Measurements from ENCODE around the gene PRKAG2. TPM values are rescaled to one million over a fixed set of nuclear protein-coding genes. Genes with fewer than 3 reads are reported as not detected.

The PRKAG2 gene
- total RNA-seq, 1 experiment from 2014 or later = 24.2 TPM

DNA sequence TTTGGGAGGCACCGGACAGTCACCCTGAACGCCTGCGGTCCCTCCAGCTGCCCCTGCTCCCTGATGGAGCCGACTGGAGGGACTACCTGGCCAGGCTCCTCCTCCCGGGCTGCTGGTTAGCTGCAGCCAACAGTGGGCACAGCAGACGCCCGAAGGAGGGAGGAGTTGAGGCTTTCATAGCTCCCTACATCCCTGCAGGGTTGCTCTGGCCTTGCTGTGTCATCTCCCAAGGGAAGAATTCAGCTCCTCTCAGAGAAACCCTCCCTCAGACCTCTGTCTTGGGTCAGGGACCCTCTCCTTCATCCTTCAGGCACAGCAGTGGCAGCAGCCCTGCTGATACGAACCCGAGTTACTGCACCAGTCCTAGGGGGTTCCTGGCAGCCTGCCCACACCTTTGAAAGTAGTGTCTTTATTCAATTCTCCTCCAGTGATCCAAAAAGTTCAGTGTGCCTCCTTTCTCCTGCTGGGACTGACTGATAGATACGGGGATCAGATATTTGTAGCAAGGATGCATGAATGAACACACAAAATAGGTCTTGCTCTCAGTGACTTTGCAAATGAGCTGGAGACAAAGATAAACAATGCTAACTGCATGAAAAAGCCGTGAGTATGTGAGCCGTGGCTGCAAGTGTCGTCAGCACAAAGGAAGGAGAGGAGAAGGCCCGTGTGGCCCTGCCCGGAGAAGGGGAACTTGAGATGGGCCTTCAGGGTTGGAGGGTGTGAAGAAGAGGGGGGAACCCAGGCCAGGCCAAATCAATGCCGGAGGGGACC is 136.6 kb downstream of the PRKAG2 start:
- in situ Hi-C loops (cut with HindIII; ENCODE audit: low pct_unique_long_range_greater_than_20kb, low sequenced_read_pairs) = loop anchor here (25.0 kb wide), 1 partner anchor 378 kb away; no protein-coding TSS in a partner anchor
- DNase-seq (ENCODE audit: low read depth) = peak; percentile 80

GRCh38 chr7:151738925-151739324 is 138.0 kb downstream of the PRKAG2 start:
- in situ Hi-C loops (cut with HindIII; ENCODE audit: low pct_unique_long_range_greater_than_20kb, low sequenced_read_pairs) = loop anchor here (25.0 kb wide), 1 partner anchor 377 kb away; no protein-coding TSS in a partner anchor
- no peak for DNase-seq (ENCODE audit: low read depth)

DNA sequence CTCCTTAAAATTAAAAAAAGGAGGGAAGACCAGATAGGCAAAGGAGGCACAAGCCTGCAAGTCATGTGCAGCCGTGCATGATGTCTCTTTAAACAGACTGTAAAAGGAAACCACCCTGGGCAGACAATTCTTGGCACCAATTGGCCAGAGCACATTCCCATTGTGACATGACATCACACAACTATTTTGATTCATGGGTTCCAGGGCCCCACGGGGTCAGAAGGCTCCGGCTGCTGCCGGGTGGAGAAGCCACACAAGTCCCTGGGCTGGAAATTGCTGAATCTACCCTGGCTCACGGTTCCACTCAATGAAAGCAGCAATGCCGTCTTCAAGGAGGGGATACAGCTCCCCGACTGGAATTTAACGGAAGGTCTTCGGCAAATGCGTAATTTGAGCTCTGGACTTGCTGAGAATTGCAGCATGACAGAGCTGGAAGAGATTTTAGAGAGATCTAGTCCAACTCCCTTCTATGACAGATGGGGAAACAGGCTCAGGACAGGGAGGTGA is 140.5 kb downstream of the PRKAG2 start:
- DNase-seq (ENCODE audit: low read depth) = peak; percentile 99
- in situ Hi-C loops (cut with HindIII; ENCODE audit: low pct_unique_long_range_greater_than_20kb, low sequenced_read_pairs) = loop anchor here (25.0 kb wide), 1 partner anchor 374 kb away; no protein-coding TSS in a partner anchor

DNA sequence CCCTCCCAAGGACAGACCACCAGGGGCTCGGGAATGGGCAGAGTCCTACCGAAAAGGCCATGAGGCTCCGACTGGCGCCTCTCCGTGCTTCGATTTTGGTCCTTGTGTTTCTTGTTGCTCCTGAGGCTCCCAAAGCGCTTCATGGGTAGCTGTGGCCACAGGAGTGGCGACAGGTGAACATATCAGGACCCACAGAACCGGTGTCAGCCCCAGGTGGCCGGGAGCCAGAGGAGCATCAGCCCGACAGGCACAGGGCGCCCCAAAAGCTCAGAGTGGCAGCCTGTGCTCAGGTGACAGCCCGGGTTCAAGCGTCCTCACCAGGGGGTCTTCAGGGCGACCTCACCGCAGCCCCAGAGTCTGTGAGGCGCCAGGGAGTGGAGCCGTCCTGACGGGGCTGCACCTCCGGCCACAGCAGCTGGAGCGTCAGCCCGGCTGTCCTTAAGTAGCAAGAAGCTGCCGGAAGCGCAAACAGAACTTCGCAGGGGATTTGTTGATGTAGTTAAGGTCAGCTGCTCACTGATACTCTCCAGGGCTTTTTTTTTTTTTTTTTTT is 141.0 kb downstream of the PRKAG2 start:
- in situ Hi-C loops (cut with HindIII; ENCODE audit: low pct_unique_long_range_greater_than_20kb, low sequenced_read_pairs) = loop anchor here (25.0 kb wide), 1 partner anchor 374 kb away; no protein-coding TSS in a partner anchor
- no peak for DNase-seq (ENCODE audit: low read depth)

- in situ Hi-C loops (cut with HindIII; ENCODE audit: low pct_unique_long_range_greater_than_20kb, low sequenced_read_pairs) = loop anchor here (25.0 kb wide), 1 partner anchor 373 kb away; no protein-coding TSS in a partner anchor
- DNase-seq (ENCODE audit: low read depth) = peak; percentile 35
Measured at GRCh38 chr7:151735186-151735850, 141.6 kb downstream of the PRKAG2 start.

DNA sequence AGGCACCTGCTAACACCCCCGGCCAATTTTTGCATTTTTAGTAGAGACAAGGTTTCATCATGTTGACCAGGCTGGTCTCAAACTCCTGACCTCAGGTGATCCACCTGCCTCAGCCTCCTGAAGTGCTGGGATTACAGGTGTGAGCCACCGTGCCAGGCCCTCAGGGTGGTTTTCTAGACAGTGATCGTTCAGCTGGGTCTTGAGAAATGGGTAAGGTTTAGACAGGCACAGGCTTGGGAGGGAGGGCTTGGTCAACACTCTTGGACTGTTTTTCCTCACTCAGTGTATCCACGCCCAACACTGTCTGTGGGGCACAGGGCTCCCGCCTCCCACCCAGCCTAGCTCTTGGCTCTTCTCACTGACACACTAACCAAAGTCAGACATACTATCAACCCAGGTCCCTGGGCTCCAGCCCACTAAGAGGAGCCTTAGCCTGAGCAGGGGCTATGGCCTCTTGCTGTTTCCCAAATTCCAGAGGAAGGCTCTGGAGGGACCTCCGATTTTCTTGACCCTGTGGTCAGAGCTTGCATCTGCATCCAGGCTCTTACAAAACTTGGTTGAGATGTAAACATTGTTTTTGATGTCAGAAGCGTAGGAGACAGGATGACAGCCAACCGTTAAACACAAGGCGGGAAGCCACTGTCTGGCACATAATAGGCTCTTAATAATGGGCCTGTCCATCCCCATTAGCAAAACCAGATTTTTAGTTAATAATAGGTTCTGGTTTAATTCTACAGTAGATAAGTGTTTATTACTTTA is 143.9 kb downstream of the PRKAG2 start:
- no peak for DNase-seq (ENCODE audit: low read depth)
- in situ Hi-C loops (cut with HindIII; ENCODE audit: low pct_unique_long_range_greater_than_20kb, low sequenced_read_pairs) = loop anchor here (25.0 kb wide), 1 partner anchor 371 kb away; no protein-coding TSS in a partner anchor

DNA sequence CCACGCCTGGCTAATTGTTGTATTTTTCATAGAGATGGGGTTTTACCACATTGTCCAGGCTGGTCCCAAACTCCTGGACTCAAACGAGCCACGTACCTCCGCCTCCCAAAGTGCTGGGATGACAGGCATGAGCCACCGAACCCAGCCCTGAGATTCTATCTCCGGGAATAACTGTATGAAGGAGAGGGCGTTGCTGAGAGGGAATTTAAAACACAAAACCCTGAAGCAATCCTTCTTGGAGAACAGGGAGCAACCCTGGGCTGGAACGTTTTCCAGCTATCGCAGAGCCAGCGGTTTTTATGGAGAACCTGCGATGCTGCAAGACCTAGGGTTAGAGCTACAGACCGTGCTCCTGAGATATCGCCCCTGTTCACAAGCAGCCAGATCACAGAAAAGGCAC is 144.6 kb downstream of the PRKAG2 start:
- in situ Hi-C loops (cut with HindIII; ENCODE audit: low pct_unique_long_range_greater_than_20kb, low sequenced_read_pairs) = loop anchor here (25.0 kb wide), 1 partner anchor 370 kb away; no protein-coding TSS in a partner anchor

DNA sequence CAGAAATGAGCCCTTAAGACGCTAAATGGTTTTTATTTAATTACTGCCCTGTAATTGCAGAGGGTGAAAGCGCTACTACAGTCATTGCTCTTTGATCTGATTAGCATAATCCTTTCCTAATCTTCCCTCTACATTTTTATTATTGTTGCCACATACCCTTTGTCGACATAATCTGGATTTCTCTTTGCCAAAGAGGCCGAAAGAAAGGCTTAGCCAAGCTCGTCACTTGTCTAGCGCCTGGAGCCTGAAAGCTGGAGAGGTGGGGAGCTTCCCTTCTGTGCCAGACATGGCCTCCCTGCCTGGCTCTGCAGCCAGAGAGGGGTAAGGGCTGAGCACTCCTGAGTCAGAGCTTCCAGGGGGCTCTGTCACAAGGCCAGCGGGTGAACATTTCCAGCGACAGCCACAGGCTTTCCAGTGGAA is 145.9 kb downstream of the PRKAG2 start:
- no peak for DNase-seq (ENCODE audit: low read depth)
- in situ Hi-C loops (cut with HindIII; ENCODE audit: low pct_unique_long_range_greater_than_20kb, low sequenced_read_pairs) = loop anchor here (25.0 kb wide), 1 partner anchor 369 kb away; no protein-coding TSS in a partner anchor

More for the DNA sequence above, 144.6 kb downstream of the PRKAG2 start:
- no peak for DNase-seq (ENCODE audit: low read depth)

GRCh38 chr7:151730591-151730990 is 146.3 kb downstream of the PRKAG2 start:
- in situ Hi-C loops (cut with HindIII; ENCODE audit: low pct_unique_long_range_greater_than_20kb, low sequenced_read_pairs) = loop anchor here (25.0 kb wide), 1 partner anchor 368 kb away; no protein-coding TSS in a partner anchor
- no peak for DNase-seq (ENCODE audit: low read depth)

GRCh38 chr7:151729521-151729921 is 147.4 kb downstream of the PRKAG2 start:
- in situ Hi-C loops (cut with HindIII; ENCODE audit: low pct_unique_long_range_greater_than_20kb, low sequenced_read_pairs) = loop anchor here (25.0 kb wide), 1 partner anchor 367 kb away; no protein-coding TSS in a partner anchor
- no peak for DNase-seq (ENCODE audit: low read depth)

GRCh38 chr7:151728746-151729145 is 148.2 kb downstream of the PRKAG2 start:
- no peak for DNase-seq (ENCODE audit: low read depth)
- in situ Hi-C loops (cut with HindIII; ENCODE audit: low pct_unique_long_range_greater_than_20kb, low sequenced_read_pairs) = loop anchor here (25.0 kb wide), 1 partner anchor 366 kb away; no protein-coding TSS in a partner anchor

GRCh38 chr7:151728286-151728660 is 148.6 kb downstream of the PRKAG2 start:
- no peak for DNase-seq (ENCODE audit: low read depth)
- in situ Hi-C loops (cut with HindIII; ENCODE audit: low pct_unique_long_range_greater_than_20kb, low sequenced_read_pairs) = loop anchor here (25.0 kb wide), 1 partner anchor 366 kb away; no protein-coding TSS in a partner anchor

- peak; percentile 96 for DNase-seq (ENCODE audit: low read depth)
- in situ Hi-C loops (cut with HindIII; ENCODE audit: low pct_unique_long_range_greater_than_20kb, low sequenced_read_pairs) = loop anchor here (25.0 kb wide), 1 partner anchor 365 kb away; no protein-coding TSS in a partner anchor
Measured at GRCh38 chr7:151727579-151728285, 149.2 kb downstream of the PRKAG2 start.

- in situ Hi-C loops (cut with HindIII; ENCODE audit: low pct_unique_long_range_greater_than_20kb, low sequenced_read_pairs) = loop anchor here (25.0 kb wide), 1 partner anchor 365 kb away; no protein-coding TSS in a partner anchor
- DNase-seq (ENCODE audit: low read depth) = no peak
Measured at GRCh38 chr7:151726652-151727578, 150.0 kb downstream of the PRKAG2 start.

DNA sequence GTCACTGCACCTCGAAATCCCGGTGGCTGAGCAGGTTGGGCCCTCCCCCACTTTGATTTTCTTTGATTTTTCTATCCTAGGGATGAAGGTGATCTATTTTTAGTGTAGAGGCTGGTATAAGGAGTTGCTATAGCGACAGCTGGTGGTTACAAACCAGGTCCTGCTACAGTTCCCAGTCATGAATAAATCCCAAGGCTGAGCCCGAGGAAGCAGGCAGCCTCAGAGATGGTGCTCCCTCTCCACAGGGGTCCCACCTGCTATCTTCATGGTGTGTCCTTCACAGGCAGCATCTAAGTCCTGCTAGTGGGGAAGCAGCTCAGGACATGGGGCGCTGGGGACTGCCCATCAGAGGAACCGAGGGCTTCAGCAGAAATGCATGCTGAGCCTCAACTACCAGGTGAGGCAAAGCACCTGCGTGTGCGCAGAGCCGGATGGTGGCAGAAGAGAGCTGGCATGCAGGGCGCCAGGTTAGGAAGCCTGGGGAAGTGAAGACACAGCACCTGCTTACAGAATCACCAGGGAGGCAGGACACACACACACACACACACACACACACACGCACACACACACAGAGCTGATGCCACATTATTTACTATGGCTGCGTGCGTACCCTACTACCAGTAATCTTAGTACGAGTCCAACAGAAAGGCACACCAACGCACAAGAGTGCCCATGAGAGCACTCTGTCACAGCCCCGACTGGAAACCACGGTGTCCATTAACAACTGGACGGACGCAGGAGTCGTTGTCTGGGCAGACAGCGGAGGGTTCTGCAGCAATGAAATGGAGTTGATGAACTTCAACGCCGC is 150.9 kb downstream of the PRKAG2 start:
- no peak for DNase-seq (ENCODE audit: low read depth)
- in situ Hi-C loops (cut with HindIII; ENCODE audit: low pct_unique_long_range_greater_than_20kb, low sequenced_read_pairs) = loop anchor here (25.0 kb wide), 1 partner anchor 364 kb away; no protein-coding TSS in a partner anchor

Measured in Caki2 (cell line).